GM23338 (cell line): Measurements from ENCODE around the gene PRSS36. TPM values are rescaled to one million over a fixed set of nuclear protein-coding genes. Genes with fewer than 3 reads are reported as not detected.

Experiments used
- ATAC-seq: fragments of 200-7000 bp; cut with Tn5 transposase; 3 replicates; pipeline ENCODE4 v1.9.1; 2020
- DNase-seq: peaks from one replicate; pipeline ENCODE4 v3.0.0-alpha.2; 2015; ENCODE audit warnings: low spot score
- H2AFZ ChIP-seq: fragments of 200-600 bp; sonication (generic); 2 replicates; pipeline ENCODE4 v1.8.0; 2016; ENCODE audit warnings: antibody characterized with exemption, mild to moderate bottlenecking, moderate library complexity
- H3F3A ChIP-seq: fragments of 200-600 bp; sonication (generic); replicated peaks from 2 replicates; pipeline ENCODE4 v1.8.0; 2017; ENCODE audit warnings: antibody characterized with exemption, mixed run types, low read depth
- H3K27ac ChIP-seq: fragments of 200-600 bp; sonication (generic); 2 replicates; pipeline ENCODE4 v1.6.1; 2016; ENCODE audit warnings: low read depth
- H3K27me3 ChIP-seq: fragments of 200-600 bp; sonication (generic); 2 replicates; pipeline ENCODE4 v1.8.0; 2016; ENCODE audit warnings: mild to moderate bottlenecking, mixed run types, moderate library complexity; ENCODE audit not compliant: insufficient read depth
- H3K36me3 ChIP-seq: fragments of 200-600 bp; sonication (generic); 2 replicates; pipeline ENCODE4 v1.8.0; 2016; ENCODE audit warnings: mild to moderate bottlenecking; ENCODE audit not compliant: insufficient read depth
- H3K4me1 ChIP-seq: fragments of 200-600 bp; sonication (generic); 2 replicates; pipeline ENCODE4 v1.8.0; 2016; ENCODE audit warnings: mild to moderate bottlenecking, moderate library complexity; ENCODE audit not compliant: insufficient read depth
- H3K4me2 ChIP-seq: fragments of 200-600 bp; sonication (generic); 2 replicates; pipeline ENCODE4 v1.7.1; 2017; ENCODE audit warnings: mixed run types
- H3K4me3 ChIP-seq: fragments of 200-600 bp; sonication (generic); 2 replicates; pipeline ENCODE4 v1.6.1; 2016; ENCODE audit warnings: mixed run types
- H3K79me2 ChIP-seq: fragments of 200-600 bp; sonication (generic); replicated peaks from 2 replicates; pipeline ENCODE4 v1.8.0; 2017; ENCODE audit warnings: mild to moderate bottlenecking; ENCODE audit not compliant: insufficient read depth
- H3K9me2 ChIP-seq: fragments of 200-600 bp; sonication (generic); 2 replicates; pipeline ENCODE4 v1.8.0; 2017; ENCODE audit not compliant: insufficient read depth
- H4K20me1 ChIP-seq: fragments of 200-600 bp; sonication (generic); replicated peaks from 2 replicates; pipeline ENCODE4 v1.8.0; 2017; ENCODE audit warnings: mild to moderate bottlenecking; ENCODE audit not compliant: insufficient read depth
- H3K27ac Mint-ChIP-seq: 2 replicates; pipeline ENCODE4 v1.8.0; 2020; ENCODE audit warnings: inconsistent platforms, mild to moderate bottlenecking, moderate library complexity, mixed read lengths
- H3K27me3 Mint-ChIP-seq: 3 replicates; pipeline ENCODE4 v1.8.0; 2022; ENCODE audit warnings: low read depth, mild to moderate bottlenecking, moderate library complexity, mixed read lengths, inconsistent platforms; ENCODE audit not compliant: insufficient read depth, poor library complexity
- H3K36me3 Mint-ChIP-seq: 3 replicates; pipeline ENCODE4 v1.8.0; 2021; ENCODE audit warnings: low read depth, mild to moderate bottlenecking, inconsistent platforms, moderate library complexity, mixed read lengths
- H3K4me1 Mint-ChIP-seq: 3 replicates; pipeline ENCODE4 v1.8.0; 2020; ENCODE audit warnings: mild to moderate bottlenecking, inconsistent platforms, mixed read lengths
- H3K4me3 Mint-ChIP-seq: 3 replicates; pipeline ENCODE4 v1.8.0; 2021; ENCODE audit warnings: moderate library complexity, mild to moderate bottlenecking, inconsistent platforms, mixed read lengths
- H3K9me3 Mint-ChIP-seq: 3 replicates; pipeline ENCODE4 v1.8.0; 2020; ENCODE audit warnings: moderate library complexity, mild to moderate bottlenecking, inconsistent platforms, mixed read lengths
- CREB1 ChIP-seq: fragments of 250-450 bp; sonication (Bioruptor Pico); IDR thresholded peaks from 2 replicates; pipeline ENCODE4 v1.5.0; 2020; ENCODE audit warnings: low read depth, mild to moderate bottlenecking, moderate library complexity
- CTCF ChIP-seq, 2 experiments: fragments of 200-600 bp in 1 of 2; sonication (generic) in 1 of 2; conservative IDR thresholded peaks; 2 replicates each; pipeline versions ENCODE4 v1.5.1 to v1.6.1; 2016 to 2017; ENCODE audit warnings: antibody characterized with exemption in 2 of 2, low read depth in 2 of 2, mild to moderate bottlenecking in 2 of 2, moderate library complexity in 1 of 2
- EZH2phosphoT487 ChIP-seq: fragments of 200-600 bp; sonication (generic); IDR thresholded peaks from one replicate; pipeline ENCODE4 v1.8.1; 2018; ENCODE audit warnings: antibody characterized with exemption; ENCODE audit not compliant: unreplicated experiment
- JUNB ChIP-seq: IDR thresholded peaks from one replicate; pipeline ENCODE4 v1.6.1; 2016; ENCODE audit warnings: antibody characterized with exemption; ENCODE audit not compliant: unreplicated experiment
- ZNF331 ChIP-seq: fragments of 250-450 bp; sonication (Bioruptor Pico); IDR thresholded peaks from 2 replicates; pipeline ENCODE4 v1.5.0; 2020; ENCODE audit warnings: low read depth, mild to moderate bottlenecking, moderate library complexity
- ZNF462 ChIP-seq: fragments of 250-450 bp; sonication (Bioruptor Pico); IDR thresholded peaks from 2 replicates; pipeline ENCODE4 v1.5.0; 2020; ENCODE audit warnings: mild to moderate bottlenecking, moderate library complexity
- polyA plus RNA-seq: library from polyadenylated mRNA; unstranded; fragments of >200 nt; fragmentation: Nextera tagmentation; extraction: Ambion mirVana; gene quantifications from 2 replicates; pipeline ENCODE4 v1.2.1, GENCODE V29; 2016
- total RNA-seq: library from RNA; depleted of rRNA; stranded (reverse); fragments of >200 nt; shearing (Covaris generic); gene quantifications from 2 replicates; pipeline ENCODE4 v1.2.3, GENCODE V29; 2014

Gene PRSS36
- total and polyA plus RNA-seq, 2 experiments from 2014 or later = 0.91 to 1.4 TPM

DNA sequence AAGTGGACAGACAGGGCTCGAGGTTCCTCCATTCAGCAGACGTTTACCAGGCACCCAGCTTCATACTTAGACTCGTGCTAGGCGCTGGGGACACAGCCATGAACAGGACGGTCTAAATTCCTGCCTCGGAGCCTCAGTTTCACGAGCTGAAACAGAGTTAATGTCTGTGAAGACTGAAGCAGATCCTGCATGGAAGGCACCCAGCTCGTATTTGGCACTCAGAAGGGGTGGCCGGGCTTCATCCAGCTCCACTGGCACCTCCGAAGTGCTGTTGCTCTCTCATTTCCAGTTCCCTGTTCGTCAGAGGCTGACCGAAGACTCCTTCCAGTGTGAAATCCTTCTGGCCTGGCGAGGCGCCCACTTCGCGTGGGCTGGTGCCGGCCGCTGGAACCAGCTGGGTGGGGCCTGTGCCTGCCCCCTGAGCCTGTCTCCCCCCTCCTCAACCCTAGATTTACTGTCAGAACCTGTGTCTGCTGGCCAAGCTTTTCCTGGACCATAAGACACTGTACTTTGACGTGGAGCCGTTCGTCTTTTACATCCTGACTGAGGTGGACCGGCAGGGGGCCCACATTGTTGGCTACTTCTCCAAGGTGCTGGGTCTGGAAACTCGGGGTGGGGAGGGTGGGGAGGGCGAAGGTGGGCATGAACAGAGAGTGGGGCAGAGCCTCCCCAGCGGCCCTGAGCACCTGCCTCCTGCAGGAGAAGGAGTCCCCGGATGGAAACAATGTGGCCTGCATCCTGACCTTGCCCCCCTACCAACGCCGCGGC is 20.1 kb downstream of the PRSS36 start (continued):
- TF ChIP-seq EZH2phosphoT487 (no peak), CREB1 (CRISPR knock-in tag) (no peak), JUNB (no peak)

- DNase-seq = no peak
- Histone ChIP-seq H3K4me1 (peaks cover 24% of the 10 kb centered on the region), H2AFZ (no peak overlapping the region), H3F3A (no peaks in the 10 kb centered on the region; the same call in 1 of the 2 replicates), H3K79me2 (peaks cover 6% of the 10 kb centered on the region; the same call in 1 of the 2 replicates), H4K20me1 (no peaks in the 10 kb centered on the region; the same call in none of the 2 replicates), H3K27me3 (no peaks in the 10 kb centered on the region), H3K27ac (0 out of 2 replicates have a peak overlapping the region, but pooled peaks have one; percentile 72), H3K36me3 (peaks cover 9% of the 10 kb centered on the region), H3K4me3 (no peak overlapping the region), H3K4me2 (no peak overlapping the region), H3K9me2 (no peaks in the 10 kb centered on the region)
- peaks cover 19% of the 10 kb centered on the region for H3K27me3 Mint-ChIP-seq
- no peak overlapping the region for H3K27ac Mint-ChIP-seq
- peaks cover 37% of the 10 kb centered on the region for H3K4me1 Mint-ChIP-seq
- H3K4me3 Mint-ChIP-seq = no peak overlapping the region
- H3K36me3 Mint-ChIP-seq = peaks cover 45% of the 10 kb centered on the region
- ATAC-seq = no peak
- peaks cover 2% of the 10 kb centered on the region; the same call in 1 of the 3 replicates for H3K9me3 Mint-ChIP-seq
- TF ChIP-seq EZH2phosphoT487 (no peak), CTCF (conservative IDR thresholded peaks at IDR 0.05; ENCODE audit: low read depth in 2 of 2) (no peak)
These were observed 20.9 kb downstream of the PRSS36 start for GRCh38 chr16:31128711-31129567.

- Histone ChIP-seq H4K20me1 (no peaks in the 10 kb centered on the region; the same call in none of the 2 replicates), H3K27ac (no peak overlapping the region), H3K4me3 (no peak overlapping the region), H3F3A (no peaks in the 10 kb centered on the region; the same call in 1 of the 2 replicates), H3K4me2 (no peak overlapping the region), H2AFZ (no peak overlapping the region), H3K4me1 (peaks cover 13% of the 10 kb centered on the region; the same call in 1 of the 2 replicates), H3K79me2 (no peaks in the 10 kb centered on the region), H3K27me3 (no peaks in the 10 kb centered on the region), H3K36me3 (peaks cover 20% of the 10 kb centered on the region), H3K9me2 (no peaks in the 10 kb centered on the region)
- H3K9me3 Mint-ChIP-seq = peaks cover 2% of the 10 kb centered on the region; the same call in 1 of the 3 replicates
- H3K27me3 Mint-ChIP-seq = peaks cover 9% of the 10 kb centered on the region
- no peak overlapping the region for H3K27ac Mint-ChIP-seq
- DNase-seq = no peak
- peaks cover 37% of the 10 kb centered on the region for H3K36me3 Mint-ChIP-seq
- H3K4me3 Mint-ChIP-seq = no peak overlapping the region
- peaks cover 20% of the 10 kb centered on the region for H3K4me1 Mint-ChIP-seq
- ATAC-seq = no peak
- TF ChIP-seq ZNF331 (no peak), ZNF462 (CRISPR knock-in tag) (no peak), CREB1 (CRISPR knock-in tag) (no peak), JUNB (no peak)
These were observed 22.7 kb downstream of the PRSS36 start for GRCh38 chr16:31127182-31127581.
